HepG2 (cell line): ENCODE results near the gene PLA2G12A. TPM values are rescaled to one million over a fixed set of nuclear protein-coding genes. Genes with fewer than 3 reads are reported as not detected.

Experiments used
- ATAC-seq: fragments of 200-7000 bp; cut with Tn5 transposase; 3 replicates; pipeline ENCODE4 v1.9.1; 2020; ENCODE audit warnings: mild to moderate bottlenecking, moderate library complexity
- BruUV-seq: library from RNA; stranded (reverse); fragments of 400-500 nt; replicated peaks from 2 replicates; lab custom pipeline; 2021; lab: Mats Ljungman, UMichigan
- CTCF ChIA-PET: fragments of 300-600 bp; formaldehyde crosslinking; extraction: SDS; loops from one replicate; lab custom pipeline; 2021; ENCODE audit warnings: low total read pairs, inconsistent platforms, low intra/inter-chr PET ratio; lab: Yijun Ruan, JAX
- POLR2A ChIA-PET: fragments of 350-600 bp; sonication (Branson Sonifier 250); formaldehyde crosslinking; loops from one replicate; lab custom pipeline; 2020; ENCODE audit warnings: antibody characterized with exemption, inconsistent platforms; lab: Yijun Ruan, JAX
- DNase-seq: peaks from one replicate; pipeline ENCODE4 v3.0.0-alpha.2; 2015; ENCODE audit warnings: low spot score
- FAIRE-seq: peaks from 3 replicates; lab custom pipeline; 2011; peaks lifted over from hg19 to GRCh38; lab: Jason Lieb, UNC
- H2AFZ ChIP-seq: one replicate; pipeline ENCODE4 v1.6.1; 2011; ENCODE audit warnings: low read length, inconsistent platforms
- H3K27ac ChIP-seq: fragments of 300-600 bp; 3 replicates; pipeline ENCODE4 v1.8.0; 2011; ENCODE audit warnings: mixed run types, mild to moderate bottlenecking, mixed read lengths, low read length, inconsistent platforms; ENCODE audit not compliant: insufficient read depth; ENCODE audit errors: extremely low read length
- H3K27me3 ChIP-seq, 2 experiments: fragments of 200-600 bp in 1 of 2; 2 replicates in 1 of 2; 3 replicates in 1 of 2; pipeline versions ENCODE4 v1.6.0 to v1.8.0; 2011; ENCODE audit warnings: low read length in 2 of 2, mild to moderate bottlenecking in 2 of 2, moderate library complexity in 2 of 2, inconsistent platforms in 1 of 2; ENCODE audit not compliant: insufficient read depth in 2 of 2, control insufficient read depth in 1 of 2
- H3K36me3 ChIP-seq, 2 experiments: fragments of 200-600 bp in 1 of 2; replicated peaks in 1 of 2; 2 replicates in 1 of 2; 3 replicates in 1 of 2; pipeline versions ENCODE4 v1.5.1 to v1.8.0; 2011; ENCODE audit warnings: low read length in 2 of 2, inconsistent platforms in 1 of 2; ENCODE audit not compliant: insufficient read depth in 2 of 2, control insufficient read depth in 1 of 2
- H3K4me1 ChIP-seq: 2 replicates; pipeline ENCODE4 v1.5.1; 2012; ENCODE audit warnings: low read length, inconsistent platforms; ENCODE audit not compliant: insufficient read depth
- H3K4me2 ChIP-seq: 2 replicates; pipeline ENCODE4 v1.6.0; 2011; ENCODE audit warnings: low read depth, low read length, inconsistent platforms
- H3K4me3 ChIP-seq, 3 experiments: fragments of 200-600 bp in 1 of 3; sonication (generic), shearing (Covaris generic) in 1 of 3; replicated peaks in 1 of 3; 2 replicates each; pipeline ENCODE4 v1.5.1; 2011 to 2016; ENCODE audit warnings: low read length in 3 of 3, inconsistent platforms in 2 of 3, low read depth in 2 of 3, mild to moderate bottlenecking in 2 of 3, control low read depth in 1 of 3, mixed read lengths in 1 of 3; ENCODE audit not compliant: insufficient read depth in 1 of 3
- H3K79me2 ChIP-seq: one replicate; pipeline ENCODE4 v1.6.1; 2011; ENCODE audit warnings: low read length, inconsistent platforms; ENCODE audit not compliant: insufficient read depth
- H3K9ac ChIP-seq: 2 replicates; pipeline ENCODE4 v1.6.0; 2011; ENCODE audit warnings: mild to moderate bottlenecking, low read depth, low read length, inconsistent platforms; ENCODE audit not compliant: insufficient read depth
- H3K9me3 ChIP-seq: 2 replicates; pipeline ENCODE4 v1.5.1; 2012; ENCODE audit warnings: mild to moderate bottlenecking, low read length
- H4K20me1 ChIP-seq: 2 replicates; pipeline ENCODE4 v1.6.0; 2011; ENCODE audit warnings: inconsistent platforms, mild to moderate bottlenecking, low read length, moderate library complexity; ENCODE audit not compliant: insufficient read depth
- BORCS8-MEF2B ChIP-seq: sonication (generic); formaldehyde crosslinking; IDR thresholded peaks from 2 replicates; pipeline ENCODE4 v1.8.0; 2022; ENCODE audit warnings: mild to moderate bottlenecking, missing genetic modification reagents
- HINFP ChIP-seq: sonication (generic); formaldehyde crosslinking; IDR thresholded peaks from 2 replicates; pipeline ENCODE4 v1.4.0; 2020; ENCODE audit warnings: low read depth, mild to moderate bottlenecking, missing genetic modification reagents
- STAG1 ChIP-seq: sonication (generic); formaldehyde crosslinking; IDR thresholded peaks from 2 replicates; pipeline ENCODE4 v1.4.0; 2020; ENCODE audit warnings: missing genetic modification reagents
- ZNF296 ChIP-seq: sonication (generic); formaldehyde crosslinking; conservative IDR thresholded peaks from 2 replicates; pipeline ENCODE4 v1.5.0; 2020; ENCODE audit warnings: mild to moderate bottlenecking, missing genetic modification reagents
- ZNF543 ChIP-seq: sonication (generic); formaldehyde crosslinking; IDR thresholded peaks from 2 replicates; pipeline ENCODE4 v1.4.0; 2020; ENCODE audit warnings: mild to moderate bottlenecking, missing genetic modification reagents
- WGBS: methylation state at CpG from one replicate; pipeline ENCODE4 v1.1.6; 2017; ENCODE audit warnings: low lambda C conversion rate; 5-methylcytosine and 5-hydroxymethylcytosine counted together
- in situ Hi-C: cut with HindIII; loops from 2 replicates; pipeline ENCODE4 v1.10.0; 2017; ENCODE audit warnings: low pct_unique_long_range_greater_than_20kb; ENCODE audit not compliant: extremely low pct_ligation_motif_present
- intact Hi-C: fragments of 100-400 bp; cut with micrococcal nuclease; formaldehyde crosslinking; loops from one replicate; pipeline ENCODE4 v1.10.0; 2022; ENCODE audit not compliant: unreplicated experiment
- polyA plus RNA-seq, 8 experiments: library from polyadenylated mRNA; depleted of rRNA in 3 of 8; stranded (reverse) in 7 of 8; unstranded in 1 of 8; fragments of >200 nt; fragmentation: Illumina TruSeq in 4 of 8; extraction: Trizol in 4 of 8; gene quantifications; 2 replicates each; pipeline versions ENCODE4 v1.2.1 to v1.2.3, GENCODE V29; 2011 to 2016; ENCODE audit warnings: low read depth in 4 of 8, missing spikeins in 1 of 8, mixed read lengths in 1 of 8; ENCODE audit not compliant: insufficient read depth in 1 of 8
- total RNA-seq, 5 experiments: library from RNA; depleted of rRNA; stranded (reverse); fragments of >200 nt; fragmentation: Illumina TruSeq; extraction: Trizol; gene quantifications; 2 replicates each; pipeline ENCODE4 v1.2.3, GENCODE V29; 2016; ENCODE audit warnings: low read depth in 1 of 5
- TF ChIP-seq, protein P1 (sequence below): sonication (generic); formaldehyde crosslinking; IDR thresholded peaks from 2 replicates; pipeline ENCODE4 v1.5.0; 2020; ENCODE audit warnings: mild to moderate bottlenecking, missing genetic modification reagents, moderate library complexity
- TF ChIP-seq, protein P2 (sequence below): sonication (generic); formaldehyde crosslinking; IDR thresholded peaks from 2 replicates; pipeline ENCODE4 v1.4.0; 2020; ENCODE audit warnings: missing genetic modification reagents

Gene PLA2G12A
- total and polyA plus RNA-seq, 2 of the 13 experiments (the other 11 are each of a cell fraction or from before 2014, with no cell fraction given) = 61.2 to 64.0 TPM

DNA sequence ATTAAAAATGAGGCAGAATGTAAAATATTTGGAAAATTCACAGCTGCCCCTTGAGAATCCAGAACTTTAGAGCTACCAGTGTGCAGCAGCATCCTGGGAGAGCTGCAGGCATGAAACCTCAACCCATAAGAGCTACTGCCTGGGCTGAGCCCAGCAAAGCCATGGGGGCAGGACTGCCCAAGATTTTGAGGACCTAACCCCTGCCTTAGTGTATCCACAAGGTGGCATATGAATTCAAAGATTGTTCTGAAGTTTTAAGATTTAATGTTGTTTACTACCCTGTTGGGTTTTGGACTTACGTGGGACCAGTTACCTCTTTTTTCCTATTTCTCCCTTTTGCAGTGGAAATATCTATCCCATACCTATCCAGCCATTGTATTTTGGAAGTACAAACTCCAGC, 53.0 kb downstream of the PLA2G12A start:
- no TSS peak for BruUV-seq
- no peak for FAIRE-seq
- no peak overlapping the region for H3K4me2 ChIP-seq
- H3K4me1 ChIP-seq = peaks cover 6% of the 10 kb centered on the region; the same call in 1 of the 2 replicates
- no peak overlapping the region for H3K27ac ChIP-seq
- H4K20me1 ChIP-seq = no peaks in the 10 kb centered on the region
- ChIA-PET CTCF (no interaction called here), POLR2A (no interaction called here)
- no peak for DNase-seq
- intact Hi-C loops = no loop called here
- no peak overlapping the region for H2AFZ ChIP-seq
- no peaks in the 10 kb centered on the region for H3K36me3 ChIP-seq
- no peak overlapping the region for H3K4me3 ChIP-seq
- no peaks in the 10 kb centered on the region for H3K9me3 ChIP-seq
- ATAC-seq = peak; percentile 34; the same call in 1 of the 3 replicates
- H3K79me2 ChIP-seq = no peaks in the 10 kb centered on the region
- WGBS = 69% methylated on average over 1 of the region's 1 CpG
- in situ Hi-C loops = no loop called here
- no peaks in the 10 kb centered on the region for H3K27me3 ChIP-seq
- H3K9ac ChIP-seq = no peak overlapping the region
- TF ChIP-seq, protein P1, sequence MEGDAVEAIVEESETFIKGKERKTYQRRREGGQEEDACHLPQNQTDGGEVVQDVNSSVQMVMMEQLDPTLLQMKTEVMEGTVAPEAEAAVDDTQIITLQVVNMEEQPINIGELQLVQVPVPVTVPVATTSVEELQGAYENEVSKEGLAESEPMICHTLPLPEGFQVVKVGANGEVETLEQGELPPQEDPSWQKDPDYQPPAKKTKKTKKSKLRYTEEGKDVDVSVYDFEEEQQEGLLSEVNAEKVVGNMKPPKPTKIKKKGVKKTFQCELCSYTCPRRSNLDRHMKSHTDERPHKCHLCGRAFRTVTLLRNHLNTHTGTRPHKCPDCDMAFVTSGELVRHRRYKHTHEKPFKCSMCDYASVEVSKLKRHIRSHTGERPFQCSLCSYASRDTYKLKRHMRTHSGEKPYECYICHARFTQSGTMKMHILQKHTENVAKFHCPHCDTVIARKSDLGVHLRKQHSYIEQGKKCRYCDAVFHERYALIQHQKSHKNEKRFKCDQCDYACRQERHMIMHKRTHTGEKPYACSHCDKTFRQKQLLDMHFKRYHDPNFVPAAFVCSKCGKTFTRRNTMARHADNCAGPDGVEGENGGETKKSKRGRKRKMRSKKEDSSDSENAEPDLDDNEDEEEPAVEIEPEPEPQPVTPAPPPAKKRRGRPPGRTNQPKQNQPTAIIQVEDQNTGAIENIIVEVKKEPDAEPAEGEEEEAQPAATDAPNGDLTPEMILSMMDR (CRISPR knock-in tag) = peak; percentile 16
- TF ChIP-seq ZNF296 (no peak), ZNF543 (CRISPR knock-in tag) (no peak), BORCS8-MEF2B (CRISPR knock-in tag) (no peak), STAG1 (CRISPR knock-in tag) (peak; percentile 32; the same call in 1 of the 2 replicates), HINFP (no peak)
- TF ChIP-seq, protein P2, sequence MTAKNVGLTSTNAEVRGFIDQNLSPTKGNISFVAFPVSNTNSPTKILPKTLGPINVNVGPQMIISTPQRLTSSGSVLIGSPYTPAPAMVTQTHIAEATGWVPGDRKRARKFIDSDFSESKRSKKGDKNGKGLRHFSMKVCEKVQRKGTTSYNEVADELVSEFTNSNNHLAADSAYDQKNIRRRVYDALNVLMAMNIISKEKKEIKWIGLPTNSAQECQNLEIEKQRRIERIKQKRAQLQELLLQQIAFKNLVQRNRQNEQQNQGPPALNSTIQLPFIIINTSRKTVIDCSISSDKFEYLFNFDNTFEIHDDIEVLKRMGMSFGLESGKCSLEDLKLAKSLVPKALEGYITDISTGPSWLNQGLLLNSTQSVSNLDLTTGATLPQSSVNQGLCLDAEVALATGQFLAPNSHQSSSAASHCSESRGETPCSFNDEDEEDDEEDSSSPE (CRISPR knock-in tag) = no peak
